HG03108 (cell line): ENCODE data around the gene NANS.
"Not testable (repeated sequence)": the region's sequence is repeated elsewhere in the genome, so short reads cannot be mapped to it uniquely, and the experiment has no call there.

ENCODE experiments used
- ATAC-seq: cut with Tn5 transposase; IDR thresholded peaks from one replicate; pipeline ENCODE4 v1.9.1; 2021; ENCODE audit warnings: moderate library complexity; ENCODE audit not compliant: unreplicated experiment

Gene NANS

GRCh38 chr9:98096091-98096490 is 39.6 kb downstream of the NANS start:
- ATAC-seq, result no peak

GRCh38 chr9:98097836-98098235 is 41.3 kb downstream of the NANS start:
- no peak for ATAC-seq

- ATAC-seq, result no peak
These were observed 42.8 kb downstream of the NANS start for GRCh38 chr9:98099346-98099745.

GRCh38 chr9:98099898-98100297 is 43.4 kb downstream of the NANS start:
- ATAC-seq, result no peak

- ATAC-seq, result no peak
These were observed 43.9 kb downstream of the NANS start for GRCh38 chr9:98100456-98100855.

GRCh38 chr9:98101416-98101815 is 44.9 kb downstream of the NANS start:
- no peak for ATAC-seq

GRCh38 chr9:98101868-98102273 is 45.3 kb downstream of the NANS start:
- peak; percentile 96 for ATAC-seq

GRCh38 chr9:98104445-98104881 is 47.9 kb downstream of the NANS start:
- ATAC-seq, result no peak

GRCh38 chr9:98105006-98105405 is 48.5 kb downstream of the NANS start:
- ATAC-seq, result no peak

- peak; percentile 12 for ATAC-seq
These were observed 51.4 kb downstream of the NANS start for GRCh38 chr9:98107926-98108325.

GRCh38 chr9:98108531-98109031 is 52.0 kb downstream of the NANS start:
- peak; percentile 52 for ATAC-seq

- no peak for ATAC-seq
These were observed 52.5 kb downstream of the NANS start for GRCh38 chr9:98109052-98109451.

GRCh38 chr9:98117097-98117496 is 60.6 kb downstream of the NANS start:
- ATAC-seq, result not testable (repeated sequence)

GRCh38 chr9:98117984-98118639 is 61.6 kb downstream of the NANS start:
- peak; percentile 46 for ATAC-seq

- peak; percentile 55 for ATAC-seq
These were observed 62.4 kb downstream of the NANS start, which contains the start of gene TRIM14 for GRCh38 chr9:98118640-98119601. TRIM14 (minus strand) TSS chr9:98119222; CDS start chr9:98119188, 34 bp downstream.

GRCh38 chr9:98120476-98120875 is 63.9 kb downstream of the NANS start:
- ATAC-seq, result no peak

- no peak for ATAC-seq
These were observed 64.5 kb downstream of the NANS start for GRCh38 chr9:98121058-98121457.

GRCh38 chr9:98124091-98124490 is 67.6 kb downstream of the NANS start:
- ATAC-seq, result not testable (repeated sequence)

GRCh38 chr9:98124637-98125426 is 68.3 kb downstream of the NANS start:
- no peak for ATAC-seq

GRCh38 chr9:98127226-98127625 is 70.7 kb downstream of the NANS start:
- no peak for ATAC-seq

GRCh38 chr9:98128316-98128715 is 71.8 kb downstream of the NANS start:
- no peak for ATAC-seq
